Activated naive CD4-positive, alpha-beta T cell (primary cell): ENCODE results near the gene FAT3.

Experiments
- DNase-seq, 4 experiments: peaks; one replicate each; lab custom pipeline; 2025; lab: John Stamatoyannopoulos, UW

FAT3 gene

GRCh38 chr11:92227959-92228935 is 3.6 kb downstream of the FAT3 start:
- no peak for DNase-seq

- no peak for DNase-seq
These were observed 12.2 kb downstream of the FAT3 start for GRCh38 chr11:92236856-92237255.

- no peak for DNase-seq
These were observed 16.3 kb downstream of the FAT3 start for GRCh38 chr11:92240916-92241315.

- no peak for DNase-seq
These were observed 21.2 kb downstream of the FAT3 start for GRCh38 chr11:92245700-92246271.

- DNase-seq, result no peak
These were observed 22.0 kb downstream of the FAT3 start for GRCh38 chr11:92246630-92247029.

GRCh38 chr11:92249156-92249753 is 24.6 kb downstream of the FAT3 start:
- DNase-seq, result no peak

GRCh38 chr11:92251980-92252379 is 27.4 kb downstream of the FAT3 start:
- DNase-seq, result no peak

GRCh38 chr11:92253421-92253820 is 28.8 kb downstream of the FAT3 start:
- DNase-seq, result no peak

- DNase-seq, result no peak
These were observed 29.3 kb downstream of the FAT3 start for GRCh38 chr11:92253945-92254344.

GRCh38 chr11:92257536-92257935 is 32.9 kb downstream of the FAT3 start:
- no peak for DNase-seq

- no peak for DNase-seq
These were observed 35.2 kb downstream of the FAT3 start for GRCh38 chr11:92259861-92260260.

- no peak for DNase-seq
These were observed 39.7 kb downstream of the FAT3 start for GRCh38 chr11:92264350-92264749.

GRCh38 chr11:92266806-92267205 is 42.2 kb downstream of the FAT3 start:
- DNase-seq, result no peak

GRCh38 chr11:92267278-92267677 is 42.7 kb downstream of the FAT3 start:
- no peak for DNase-seq

- no peak for DNase-seq
These were observed 43.4 kb downstream of the FAT3 start for GRCh38 chr11:92267968-92268367.

- DNase-seq, result no peak
These were observed 43.9 kb downstream of the FAT3 start for GRCh38 chr11:92268546-92268945.

- DNase-seq, result no peak
These were observed 44.4 kb downstream of the FAT3 start for GRCh38 chr11:92269021-92269420.

GRCh38 chr11:92269841-92270240 is 45.2 kb downstream of the FAT3 start:
- no peak for DNase-seq

- DNase-seq, result no peak
These were observed 48.0 kb downstream of the FAT3 start for GRCh38 chr11:92272651-92273050.
